H1 (cell line): Measurements from ENCODE around the gene R3HDML. TPM values are rescaled to one million over a fixed set of nuclear protein-coding genes. Genes with fewer than 3 reads are reported as not detected.

Experiments used
- CTCF ChIA-PET: fragments of 300-600 bp; sonication (Branson Sonifier 250); formaldehyde crosslinking; loops from one replicate; lab custom pipeline; 2021; ENCODE audit not compliant: partially characterized antibody; lab: Charles Lee
- POLR2A ChIA-PET: fragments of 300-600 bp; sonication (Branson Sonifier 250); formaldehyde crosslinking; loops from one replicate; lab custom pipeline; 2021; ENCODE audit warnings: inconsistent platforms; ENCODE audit not compliant: partially characterized antibody; lab: Charles Lee
- DNase-seq, 2 experiments: peaks; one replicate each; pipeline versions ENCODE4 v3.0.0 to v3.0.0-alpha.2; 2010 to 2022; ENCODE audit warnings: low spot score in 2 of 2, low read depth in 1 of 2, mixed read lengths in 1 of 2
- FAIRE-seq: peaks from 2 replicates; lab custom pipeline; 2011; peaks lifted over from hg19 to GRCh38; lab: Jason Lieb, UNC
- H2AFZ ChIP-seq: 2 replicates; pipeline ENCODE4 v1.8.1; 2012; ENCODE audit warnings: low read length, inconsistent platforms
- H2AK5ac ChIP-seq: 2 replicates; pipeline ENCODE4 v1.6.1; 2013; ENCODE audit warnings: low read depth, low read length
- H2BK120ac ChIP-seq: replicated peaks from 2 replicates; pipeline ENCODE3; 2013; ENCODE audit warnings: low read depth, low read length, inconsistent platforms
- H2BK12ac ChIP-seq: 2 replicates; pipeline ENCODE4 v1.6.1; 2013; ENCODE audit warnings: low read depth, low read length
- H2BK15ac ChIP-seq: 2 replicates; pipeline ENCODE4 v1.6.1; 2013; ENCODE audit warnings: low read length
- H2BK20ac ChIP-seq: 2 replicates; pipeline ENCODE4 v1.6.1; 2013; ENCODE audit warnings: low read length
- H2BK5ac ChIP-seq: 2 replicates; pipeline ENCODE4 v1.6.1; 2013; ENCODE audit warnings: low read depth, low read length
- H3K14ac ChIP-seq: 2 replicates; pipeline ENCODE4 v1.6.1; 2013; ENCODE audit warnings: inconsistent platforms; ENCODE audit not compliant: insufficient read length
- H3K18ac ChIP-seq: 2 replicates; pipeline ENCODE4 v1.6.1; 2013; ENCODE audit warnings: low read length; ENCODE audit errors: extremely low read depth
- H3K23ac ChIP-seq: 2 replicates; pipeline ENCODE4 v1.6.1; 2013; ENCODE audit warnings: inconsistent platforms; ENCODE audit not compliant: insufficient read length
- H3K23me2 ChIP-seq: 2 replicates; pipeline ENCODE4 v1.6.1; 2013; ENCODE audit warnings: low read depth, low read length
- H3K27ac ChIP-seq: 2 replicates; pipeline ENCODE4 v1.6.1; 2011; ENCODE audit warnings: low read depth, low read length, inconsistent platforms
- H3K27me3 ChIP-seq, 4 experiments: replicated peaks in 1 of 4; 1 replicate in 1 of 4; 2 replicates in 3 of 4; pipeline versions ENCODE4 v1.6.1 to v1.8.1; 2011 to 2013; ENCODE audit warnings: low read length in 3 of 4, mild to moderate bottlenecking in 3 of 4, inconsistent platforms in 2 of 4, mixed read lengths in 2 of 4, moderate library complexity in 1 of 4; ENCODE audit not compliant: control insufficient read depth in 3 of 4, insufficient read depth in 3 of 4; ENCODE audit errors: extremely low read depth in 1 of 4
- H3K36me3 ChIP-seq, 4 experiments: 2 replicates each; pipeline versions ENCODE4 v1.6.1 to v1.8.1; 2011 to 2013; ENCODE audit warnings: mild to moderate bottlenecking in 4 of 4, low read length in 3 of 4, moderate library complexity in 2 of 4, control low read depth in 1 of 4, inconsistent platforms in 1 of 4; ENCODE audit not compliant: insufficient read depth in 4 of 4, control insufficient read depth in 2 of 4
- H3K4ac ChIP-seq: replicated peaks from 2 replicates; pipeline ENCODE3; 2013; ENCODE audit warnings: low read length, low read depth, mixed read lengths, inconsistent platforms; ENCODE audit not compliant: insufficient read length
- H3K4me1 ChIP-seq, 4 experiments: replicated peaks in 1 of 4; 1 replicate in 1 of 4; 2 replicates in 3 of 4; pipeline versions ENCODE4 v1.6.1 to v1.8.1; 2011 to 2013; ENCODE audit warnings: low read length in 3 of 4, inconsistent platforms in 2 of 4, mixed read lengths in 1 of 4; ENCODE audit not compliant: insufficient read depth in 4 of 4, control insufficient read depth in 3 of 4
- H3K4me2 ChIP-seq, 2 experiments: 2 replicates each; pipeline versions ENCODE4 v1.6.1 to v1.8.1; 2011 to 2013; ENCODE audit warnings: low read depth in 2 of 2, low read length in 2 of 2, control low read depth in 1 of 2, inconsistent platforms in 1 of 2, mild to moderate bottlenecking in 1 of 2; ENCODE audit not compliant: insufficient read depth in 1 of 2
- H3K4me3 ChIP-seq, 4 experiments: fragments of 200-600, 300-600 bp in 1 of 4; sonication (generic), shearing (Covaris generic), sonication (Bioruptor Twin) in 1 of 4; 2 replicates each; pipeline versions ENCODE4 v1.5.1 to v1.8.1; 2011 to 2016; ENCODE audit warnings: low read length in 4 of 4, low read depth in 3 of 4, control low read depth in 2 of 4, inconsistent platforms in 2 of 4, mild to moderate bottlenecking in 2 of 4, mixed read lengths in 1 of 4, moderate library complexity in 1 of 4; ENCODE audit not compliant: insufficient read depth in 2 of 4; ENCODE audit errors: extremely low read depth in 1 of 4
- H3K56ac ChIP-seq: replicated peaks from 2 replicates; pipeline ENCODE3; 2013; ENCODE audit warnings: low read depth, mild to moderate bottlenecking, mixed read lengths, low read length, inconsistent platforms; ENCODE audit not compliant: insufficient read length
- H3K79me1 ChIP-seq: 2 replicates; pipeline ENCODE4 v1.6.1; 2013; ENCODE audit warnings: low read depth, low read length, control low read depth
- H3K79me2 ChIP-seq, 2 experiments: 2 replicates each; pipeline versions ENCODE4 v1.6.1 to v1.8.1; 2012 to 2013; ENCODE audit warnings: low read length in 2 of 2, mild to moderate bottlenecking in 2 of 2, inconsistent platforms in 1 of 2; ENCODE audit not compliant: insufficient read depth in 2 of 2, control insufficient read depth in 1 of 2
- H3K9ac ChIP-seq, 4 experiments: replicated peaks in 1 of 4; 1 replicate in 1 of 4; 2 replicates in 3 of 4; pipeline versions ENCODE4 v1.6.1 to v1.8.1; 2011 to 2013; ENCODE audit warnings: low read depth in 3 of 4, low read length in 3 of 4, control low read depth in 2 of 4, mild to moderate bottlenecking in 2 of 4, moderate library complexity in 2 of 4, inconsistent platforms in 1 of 4; ENCODE audit errors: extremely low read depth in 1 of 4
- H3K9me3 ChIP-seq, 2 experiments: 2 replicates each; pipeline versions ENCODE4 v1.6.1 to v1.8.1; 2012 to 2013; ENCODE audit warnings: mild to moderate bottlenecking in 2 of 2, moderate library complexity in 2 of 2, control low read depth in 1 of 2, inconsistent platforms in 1 of 2, low read depth in 1 of 2, low read length in 1 of 2, mixed read lengths in 1 of 2; ENCODE audit not compliant: insufficient read depth in 2 of 2
- H4K20me1 ChIP-seq, 2 experiments: replicated peaks in 1 of 2; 2 replicates each; pipeline versions ENCODE3 to v1.8.1; 2011 to 2013; ENCODE audit warnings: inconsistent platforms in 2 of 2, low read length in 2 of 2, mild to moderate bottlenecking in 1 of 2; ENCODE audit not compliant: insufficient read depth in 2 of 2, control insufficient read depth in 1 of 2
- H4K5ac ChIP-seq: 2 replicates; pipeline ENCODE4 v1.6.1; 2013; ENCODE audit warnings: low read length, low read depth, mixed read lengths, inconsistent platforms; ENCODE audit not compliant: insufficient read length
- H4K8ac ChIP-seq: 2 replicates; pipeline ENCODE4 v1.8.0; 2013; ENCODE audit warnings: mild to moderate bottlenecking, moderate library complexity, low read length, inconsistent platforms; ENCODE audit not compliant: insufficient read depth; ENCODE audit errors: extremely low read depth
- H4K91ac ChIP-seq: replicated peaks from 2 replicates; pipeline ENCODE3; 2013; ENCODE audit warnings: low read length, mixed read lengths, inconsistent platforms; ENCODE audit not compliant: insufficient read length
- EP300 ChIP-seq, 2 experiments: IDR thresholded peaks; 1 replicate in 1 of 2; 2 replicates in 1 of 2; pipeline ENCODE4 v1.6.1; 2011 to 2012; ENCODE audit warnings: low read depth in 2 of 2, low read length in 2 of 2, mild to moderate bottlenecking in 2 of 2, borderline replicate concordance in 1 of 2, inconsistent platforms in 1 of 2, moderate library complexity in 1 of 2
- NANOG ChIP-seq: IDR thresholded peaks from 2 replicates; pipeline ENCODE4 v1.6.1; 2011; ENCODE audit warnings: low read length, low read depth, mild to moderate bottlenecking, inconsistent platforms; ENCODE audit not compliant: insufficient read depth, poor library complexity, severe bottlenecking
- RFX5 ChIP-seq: IDR thresholded peaks from 2 replicates; pipeline ENCODE4 v1.6.1; 2011; ENCODE audit warnings: low read depth, low read length, improper control_type of control experiment, borderline replicate concordance
- SP2 ChIP-seq: IDR thresholded peaks from 2 replicates; pipeline ENCODE4 v1.6.1; 2012; ENCODE audit warnings: mild to moderate bottlenecking, low read length, inconsistent platforms
- SUZ12 ChIP-seq: fragments of 200-600 bp; sonication (generic); IDR thresholded peaks from 2 replicates; pipeline ENCODE4 v1.6.1; 2012; ENCODE audit warnings: mild to moderate bottlenecking, inconsistent platforms, low read length, moderate library complexity, mixed read lengths
- TAF7 ChIP-seq: optimal IDR thresholded peaks from 2 replicates; pipeline ENCODE3; 2011; ENCODE audit warnings: low read depth, mild to moderate bottlenecking, inconsistent platforms, low read length, moderate library complexity, borderline replicate concordance
- TBP ChIP-seq: IDR thresholded peaks from 2 replicates; pipeline ENCODE4 v1.6.1; 2011; ENCODE audit warnings: low read depth, low read length, improper control_type of control experiment
- polyA plus RNA-seq, 7 experiments: library from polyadenylated mRNA; depleted of rRNA in 3 of 7; stranded (reverse) in 5 of 7; unstranded in 2 of 7; fragments of >200 nt in 5 of 7; fragments of 200-250 nt in 2 of 7; gene quantifications; 1 replicate in 5 of 7; 2 replicates in 1 of 7; 4 replicates in 1 of 7; pipeline versions ENCODE4 v1.2.1 to v1.2.3, GENCODE V29; 2011 to 2013; ENCODE audit warnings: missing spikeins in 2 of 7, mixed read lengths in 2 of 7
- total RNA-seq: library from RNA; stranded (reverse); fragmentation: NEBNext Ultra II Directional; extraction: Animal tissue kit (Norgen Biotek cat#: 25700); gene quantifications from 2 replicates; pipeline ENCODE4 v1.2.1, GENCODE V29; 2021
- TF ChIP-seq, protein P1 (sequence below): IDR thresholded peaks from 2 replicates; pipeline ENCODE4 v1.6.1; 2012; ENCODE audit warnings: inconsistent platforms
- TF ChIP-seq, protein P2 (sequence below): IDR thresholded peaks from 2 replicates; pipeline ENCODE4 v1.6.1; 2011; ENCODE audit warnings: low read length, improper control_type of control experiment
- TF ChIP-seq, protein P3 (sequence below), 3 experiments: IDR thresholded peaks; 1 replicate in 2 of 3; 2 replicates in 1 of 3; pipeline versions ENCODE4 v1.5.1 to v1.6.1; 2011; ENCODE audit warnings: low read length in 3 of 3, mild to moderate bottlenecking in 3 of 3, inconsistent platforms in 2 of 3, low read depth in 1 of 3, moderate library complexity in 1 of 3; ENCODE audit not compliant: insufficient read depth in 1 of 3; ENCODE audit errors: control extremely low read depth in 1 of 3

Gene R3HDML
- total and polyA plus RNA-seq, 2 of the 8 experiments (the other 6 are each of a cell fraction or from before 2014, with no cell fraction given) = not detected

DNA sequence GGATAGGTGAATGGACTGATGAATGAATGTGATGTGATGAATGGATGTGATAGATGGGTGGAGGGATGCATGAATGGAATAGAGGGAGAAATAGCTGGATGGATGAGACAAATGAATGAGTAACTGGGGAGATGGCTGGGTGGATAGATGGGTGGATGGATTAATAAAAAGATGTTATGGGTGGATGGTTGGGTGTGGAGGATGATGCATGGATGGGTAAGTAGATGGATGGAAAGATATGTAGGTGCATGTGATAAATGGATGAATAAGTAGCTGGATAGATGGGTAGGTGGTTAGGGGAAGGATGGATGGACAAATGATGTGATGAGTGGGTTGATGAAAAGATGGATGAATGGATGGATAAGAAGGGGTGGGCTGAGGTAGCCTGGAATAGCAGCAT lies 23.4 kb downstream of the R3HDML start:
- no peak overlapping the region for H2BK5ac ChIP-seq
- no peak overlapping the region for H3K4me2 ChIP-seq
- no peak overlapping the region for H3K23ac ChIP-seq
- POLR2A ChIA-PET = no interaction called here
- H3K79me1 ChIP-seq = no peaks in the 10 kb centered on the region
- no peaks in the 10 kb centered on the region for H3K36me3 ChIP-seq
- no peaks in the 10 kb centered on the region for H3K9me3 ChIP-seq
- H3K23me2 ChIP-seq = peaks cover 5% of the 10 kb centered on the region; the same call in 1 of the 2 replicates
- H3K27me3 ChIP-seq = no peaks in the 10 kb centered on the region
- H3K18ac ChIP-seq = no peak overlapping the region
- no peak overlapping the region for H4K91ac ChIP-seq
- CTCF ChIA-PET = interaction anchor here (1.3 to 2.5 kb wide), 2 partner anchors 24 to 143 kb away, joined by 4 to 8 read pairs; no protein-coding TSS in a partner anchor
- no peak overlapping the region for H3K27ac ChIP-seq
- H2BK12ac ChIP-seq = no peak overlapping the region
- no peak overlapping the region for H2BK20ac ChIP-seq
- H3K79me2 ChIP-seq = no peaks in the 10 kb centered on the region
- no peak overlapping the region for H3K4me3 ChIP-seq
- no peak for DNase-seq
- H3K4ac ChIP-seq = no peak overlapping the region
- no peaks in the 10 kb centered on the region for H4K20me1 ChIP-seq
- H2BK15ac ChIP-seq = no peak overlapping the region
- no peak overlapping the region for H2BK120ac ChIP-seq
- H3K14ac ChIP-seq = no peak overlapping the region
- no peak for FAIRE-seq
- no peak overlapping the region for H3K9ac ChIP-seq
- no peaks in the 10 kb centered on the region for H3K4me1 ChIP-seq
- no peak overlapping the region for H4K5ac ChIP-seq
- no peak overlapping the region for H3K56ac ChIP-seq
- no peak overlapping the region for H2AK5ac ChIP-seq
- H4K8ac ChIP-seq = no peak overlapping the region
- H2AFZ ChIP-seq = no peak overlapping the region
- TF ChIP-seq, protein P1, sequence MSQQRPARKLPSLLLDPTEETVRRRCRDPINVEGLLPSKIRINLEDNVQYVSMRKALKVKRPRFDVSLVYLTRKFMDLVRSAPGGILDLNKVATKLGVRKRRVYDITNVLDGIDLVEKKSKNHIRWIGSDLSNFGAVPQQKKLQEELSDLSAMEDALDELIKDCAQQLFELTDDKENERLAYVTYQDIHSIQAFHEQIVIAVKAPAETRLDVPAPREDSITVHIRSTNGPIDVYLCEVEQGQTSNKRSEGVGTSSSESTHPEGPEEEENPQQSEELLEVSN = no peak
- TF ChIP-seq EP300 (IDR thresholded peaks at IDR 0.05; ENCODE audit: borderline replicate concordance in 1 of 2, low read depth in 2 of 2, low read length in 2 of 2) (no peak), SUZ12 (no peak), TAF7 (no peak), SP2 (no peak), NANOG (no peak), RFX5 (no peak), TBP (no peak)
- TF ChIP-seq, protein P2, sequence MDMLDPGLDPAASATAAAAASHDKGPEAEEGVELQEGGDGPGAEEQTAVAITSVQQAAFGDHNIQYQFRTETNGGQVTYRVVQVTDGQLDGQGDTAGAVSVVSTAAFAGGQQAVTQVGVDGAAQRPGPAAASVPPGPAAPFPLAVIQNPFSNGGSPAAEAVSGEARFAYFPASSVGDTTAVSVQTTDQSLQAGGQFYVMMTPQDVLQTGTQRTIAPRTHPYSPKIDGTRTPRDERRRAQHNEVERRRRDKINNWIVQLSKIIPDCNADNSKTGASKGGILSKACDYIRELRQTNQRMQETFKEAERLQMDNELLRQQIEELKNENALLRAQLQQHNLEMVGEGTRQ = no peak
- TF ChIP-seq, protein P3, sequence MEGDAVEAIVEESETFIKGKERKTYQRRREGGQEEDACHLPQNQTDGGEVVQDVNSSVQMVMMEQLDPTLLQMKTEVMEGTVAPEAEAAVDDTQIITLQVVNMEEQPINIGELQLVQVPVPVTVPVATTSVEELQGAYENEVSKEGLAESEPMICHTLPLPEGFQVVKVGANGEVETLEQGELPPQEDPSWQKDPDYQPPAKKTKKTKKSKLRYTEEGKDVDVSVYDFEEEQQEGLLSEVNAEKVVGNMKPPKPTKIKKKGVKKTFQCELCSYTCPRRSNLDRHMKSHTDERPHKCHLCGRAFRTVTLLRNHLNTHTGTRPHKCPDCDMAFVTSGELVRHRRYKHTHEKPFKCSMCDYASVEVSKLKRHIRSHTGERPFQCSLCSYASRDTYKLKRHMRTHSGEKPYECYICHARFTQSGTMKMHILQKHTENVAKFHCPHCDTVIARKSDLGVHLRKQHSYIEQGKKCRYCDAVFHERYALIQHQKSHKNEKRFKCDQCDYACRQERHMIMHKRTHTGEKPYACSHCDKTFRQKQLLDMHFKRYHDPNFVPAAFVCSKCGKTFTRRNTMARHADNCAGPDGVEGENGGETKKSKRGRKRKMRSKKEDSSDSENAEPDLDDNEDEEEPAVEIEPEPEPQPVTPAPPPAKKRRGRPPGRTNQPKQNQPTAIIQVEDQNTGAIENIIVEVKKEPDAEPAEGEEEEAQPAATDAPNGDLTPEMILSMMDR (IDR thresholded peaks at IDR 0.05; ENCODE audit: control extremely low read depth in 1 of 3, insufficient read depth in 1 of 3, low read depth in 1 of 3, low read length in 3 of 3) = no peak
